ENCODE data around the gene FOXF2.
A peak's percentile ranks its signal among the peaks of the same experiment; 100 is the strongest.

GRCh38 chr6:1396952-1397868, 7.8 kb downstream of the FOXF2 start:
- peak; percentile 97 for TF ChIP-seq CTCF (IDR thresholded peaks at IDR 0.05; ENCODE audit: insufficient read depth, low read depth, low read length)
- TF ChIP-seq EZH2 (IDR thresholded peaks at IDR 0.05; ENCODE audit: insufficient read depth, low read length), result no peak
